COLO668 (cell line): ENCODE measurements around the gene CCDC136.

Source experiments
- DNase-seq: peaks from one replicate; lab custom pipeline; 2025; ENCODE audit not compliant: unreplicated experiment; lab: John Stamatoyannopoulos, UW

Gene CCDC136

GRCh38 chr7:128831178-128831993 is 39.6 kb downstream of the CCDC136 start:
- DNase-seq: peak; percentile 15

- no peak for DNase-seq
These were observed 40.5 kb downstream of the CCDC136 start for GRCh38 chr7:128831994-128832879.

GRCh38 chr7:128832880-128833147 is 41.0 kb downstream of the CCDC136 start:
- no peak for DNase-seq

GRCh38 chr7:128833148-128833945 is 41.6 kb downstream of the CCDC136 start:
- no peak for DNase-seq

GRCh38 chr7:128833946-128834325 is 42.2 kb downstream of the CCDC136 start:
- DNase-seq: no peak

- no peak for DNase-seq
These were observed 43.5 kb downstream of the CCDC136 start for GRCh38 chr7:128835231-128835751.

GRCh38 chr7:128835790-128836641 is 44.2 kb downstream of the CCDC136 start:
- DNase-seq: no peak

- no peak for DNase-seq
These were observed 45.1 kb downstream of the CCDC136 start for GRCh38 chr7:128836729-128837348.

GRCh38 chr7:128837521-128837921 is 45.8 kb downstream of the CCDC136 start:
- no peak for DNase-seq

GRCh38 chr7:128838109-128838779 is 46.5 kb downstream of the CCDC136 start:
- DNase-seq: no peak

GRCh38 chr7:128838981-128839731 is 47.4 kb downstream of the CCDC136 start:
- no peak for DNase-seq

- no peak for DNase-seq
These were observed 48.0 kb downstream of the CCDC136 start for GRCh38 chr7:128839751-128840177.

GRCh38 chr7:128840326-128841170 is 48.8 kb downstream of the CCDC136 start:
- no peak for DNase-seq

GRCh38 chr7:128841171-128841690 is 49.5 kb downstream of the CCDC136 start:
- DNase-seq: peak; percentile 90

GRCh38 chr7:128841921-128842673 is 50.3 kb downstream of the CCDC136 start:
- DNase-seq: peak; percentile 38
